HFF-Myc (cell line): ENCODE measurements around the gene BLTP2.

Source experiments
- DNase-seq: peaks from one replicate; pipeline ENCODE4 v3.0.0-alpha.2; 2011; ENCODE audit warnings: low read depth; ENCODE audit errors: extremely low read depth
- H3K4me3 ChIP-seq: replicated peaks from 2 replicates; pipeline ENCODE4 v1.5.1; 2011; ENCODE audit warnings: low read depth, mild to moderate bottlenecking, control low read depth, low read length
- CTCF ChIP-seq: IDR thresholded peaks from 2 replicates; pipeline ENCODE4 v1.5.1; 2012; ENCODE audit warnings: mild to moderate bottlenecking, low read depth, low read length, control low read depth; ENCODE audit errors: missing control alignments

BLTP2 gene

GRCh38 chr17:28648698-28649097 is 3.7 kb upstream of the BLTP2 start:
- TF ChIP-seq CTCF: no peak
- H3K4me3 ChIP-seq: no peak overlapping the region
- no peak for DNase-seq

GRCh38 chr17:28646039-28646754 is 1.2 kb upstream of the BLTP2 start:
- no peak overlapping the region for H3K4me3 ChIP-seq
- DNase-seq: no peak
- no peak for TF ChIP-seq CTCF

GRCh38 chr17:28645576-28645939 is 600 bp upstream of the BLTP2 start:
- DNase-seq: no peak
- TF ChIP-seq CTCF: no peak
- H3K4me3 ChIP-seq: peak overlapping the region; percentile 93

- TF ChIP-seq CTCF: peak; percentile 38
Observed at GRCh38 chr17:28643983-28644786, 773 bp downstream of the BLTP2 start.

GRCh38 chr17:28641579-28641978 is 3.4 kb downstream of the BLTP2 start:
- TF ChIP-seq CTCF: no peak
- no peak for DNase-seq
- H3K4me3 ChIP-seq: no peak overlapping the region

More at GRCh38 chr17:28643983-28644786, 773 bp downstream of the BLTP2 start:
- DNase-seq: no peak
- H3K4me3 ChIP-seq: peak overlapping the region; percentile 93

- no peak for DNase-seq
- no peak for TF ChIP-seq CTCF
- H3K4me3 ChIP-seq: no peak overlapping the region
Observed at GRCh38 chr17:28635506-28635905, 9.5 kb downstream of the BLTP2 start.
